Dermis blood vessel endothelial cell (primary cell): ENCODE results near the gene PODN. TPM values are rescaled to one million over a fixed set of nuclear protein-coding genes. Genes with fewer than 3 reads are reported as not detected.

Experiments
- DNase-seq: peaks from one replicate; pipeline ENCODE4 v3.0.0; 2010
- total RNA-seq: library from RNA; depleted of rRNA; stranded (reverse); fragments of >200 nt; gene quantifications from 2 replicates; pipeline ENCODE4 v1.2.3, GENCODE V29; 2014

The PODN gene
- total RNA-seq, 1 donor from 2014 or later = not detected

GRCh38 chr1:53057127-53057526 lies 4.9 kb upstream of the PODN start:
- DNase-seq = no peak

- DNase-seq = no peak
Observed at GRCh38 chr1:53060579-53060978, 1.4 kb upstream of the PODN start.

GRCh38 chr1:53061123-53061858 lies 722 bp upstream of the PODN start:
- DNase-seq = no peak

- DNase-seq = no peak
Observed at GRCh38 chr1:53062708-53063591, 937 bp downstream of the PODN start.

GRCh38 chr1:53063744-53064515 lies 1.9 kb downstream of the PODN start:
- DNase-seq = no peak

DNA sequence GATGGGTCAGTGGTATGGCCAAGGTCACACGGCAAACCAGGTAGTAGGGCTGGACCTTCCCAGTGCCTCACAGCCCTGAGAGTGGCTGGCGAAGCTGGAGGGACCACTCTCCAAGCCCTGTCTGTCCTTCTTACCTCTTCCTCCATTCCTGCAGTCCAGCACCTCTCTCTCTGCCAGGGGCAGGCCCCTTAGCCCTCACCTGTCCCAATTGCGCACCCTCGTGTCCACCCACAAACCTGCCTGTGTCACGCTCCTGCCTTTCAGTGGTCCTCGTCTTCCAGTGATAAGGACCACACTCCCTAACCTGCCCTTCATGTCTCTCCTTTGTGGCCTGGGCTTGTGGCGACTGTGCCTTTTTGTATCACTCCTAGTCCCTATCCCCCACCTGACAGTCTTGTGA lies 3.4 kb downstream of the PODN start:
- no peak for DNase-seq

DNA sequence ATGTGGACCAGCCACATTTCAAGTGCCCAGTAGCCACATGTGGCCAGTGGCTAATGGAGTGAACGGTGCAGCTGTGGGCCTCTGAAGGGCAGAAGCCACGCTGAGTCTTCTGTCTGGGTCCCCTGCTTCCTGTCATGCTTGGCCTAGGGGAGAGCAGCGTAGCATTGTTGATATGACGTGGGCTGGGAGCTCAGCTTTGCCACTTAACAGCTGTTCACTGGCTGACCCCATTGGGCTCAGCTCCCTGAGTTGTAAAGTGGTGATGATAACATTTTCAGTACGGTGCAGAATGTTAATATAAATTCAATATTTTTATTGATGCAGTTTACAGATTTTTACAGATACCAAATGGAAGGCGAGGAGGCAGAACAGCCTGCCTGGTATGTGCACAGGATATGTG lies 4.5 kb downstream of the PODN start:
- DNase-seq = no peak

- DNase-seq = no peak
Observed at GRCh38 chr1:53066891-53067738, 5.1 kb downstream of the PODN start.

GRCh38 chr1:53067886-53068285 lies 5.9 kb downstream of the PODN start:
- DNase-seq = no peak

DNA sequence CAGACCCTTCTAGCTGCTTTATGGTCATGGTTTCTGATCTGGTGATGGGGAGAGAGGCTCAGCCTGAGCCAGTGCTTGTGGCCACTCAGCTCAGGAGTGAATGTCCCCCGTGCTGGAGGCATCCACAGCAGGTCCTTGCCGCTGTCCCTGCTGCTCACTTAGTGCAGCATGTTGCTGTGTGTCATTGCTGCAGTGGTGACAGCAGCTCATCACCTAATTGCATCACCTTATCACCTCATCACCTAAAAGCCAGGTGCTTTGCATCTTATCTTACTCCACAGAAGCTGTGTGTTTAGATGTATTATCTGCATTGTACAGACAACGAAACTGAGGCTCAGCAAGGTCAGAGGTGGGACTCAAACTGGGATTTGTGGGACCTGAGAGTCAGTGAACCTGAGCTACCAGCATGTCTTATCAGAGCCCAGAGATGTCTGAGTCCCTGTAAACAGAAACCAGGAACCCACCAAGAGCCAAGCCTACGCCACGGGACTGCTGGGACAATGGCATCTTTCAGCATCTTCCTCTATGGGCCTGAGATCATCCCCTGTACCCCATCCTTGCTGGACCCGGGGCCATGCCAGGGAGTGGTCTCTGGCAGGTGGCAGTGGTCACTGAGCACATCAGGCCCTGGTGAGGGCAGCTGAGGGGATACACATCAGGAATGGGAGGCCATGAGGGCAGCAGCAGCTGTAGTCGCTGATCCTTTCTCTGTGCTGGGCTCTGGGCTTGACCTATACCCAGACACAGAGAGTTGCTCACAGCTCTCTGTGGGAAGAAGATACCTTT lies 6.5 kb downstream of the PODN start:
- DNase-seq = no peak

- DNase-seq = no peak
Observed at GRCh38 chr1:53069265-53069662, 7.3 kb downstream of the PODN start.

GRCh38 chr1:53069663-53070327 lies 7.8 kb downstream of the PODN start:
- DNase-seq = no peak

- no peak for DNase-seq
Observed at GRCh38 chr1:53070621-53071020, 8.6 kb downstream of the PODN start.

GRCh38 chr1:53071167-53071865 lies 9.3 kb downstream of the PODN start:
- no peak for DNase-seq

GRCh38 chr1:53071915-53072314 lies 9.9 kb downstream of the PODN start:
- DNase-seq = no peak

DNA sequence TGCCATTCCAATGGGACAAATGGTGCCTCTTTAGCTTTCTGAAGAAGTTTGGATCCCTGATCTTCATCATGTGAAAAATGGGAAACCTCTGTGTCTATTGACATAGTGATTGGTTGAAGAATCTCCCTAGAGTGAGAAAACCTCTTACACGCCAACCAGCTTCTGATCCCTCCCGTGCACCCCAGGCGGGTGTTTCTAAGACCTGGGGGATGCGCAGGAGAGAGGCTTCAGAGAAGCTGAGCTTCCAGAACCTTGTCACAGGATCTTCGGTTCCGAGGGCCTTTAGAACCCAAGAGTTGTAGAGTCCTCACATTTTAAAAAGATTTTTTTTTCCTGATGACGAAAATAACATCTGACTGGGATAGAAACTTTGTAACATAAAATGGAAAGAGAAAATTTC lies 11.3 kb downstream of the PODN start:
- no peak for DNase-seq

DNA sequence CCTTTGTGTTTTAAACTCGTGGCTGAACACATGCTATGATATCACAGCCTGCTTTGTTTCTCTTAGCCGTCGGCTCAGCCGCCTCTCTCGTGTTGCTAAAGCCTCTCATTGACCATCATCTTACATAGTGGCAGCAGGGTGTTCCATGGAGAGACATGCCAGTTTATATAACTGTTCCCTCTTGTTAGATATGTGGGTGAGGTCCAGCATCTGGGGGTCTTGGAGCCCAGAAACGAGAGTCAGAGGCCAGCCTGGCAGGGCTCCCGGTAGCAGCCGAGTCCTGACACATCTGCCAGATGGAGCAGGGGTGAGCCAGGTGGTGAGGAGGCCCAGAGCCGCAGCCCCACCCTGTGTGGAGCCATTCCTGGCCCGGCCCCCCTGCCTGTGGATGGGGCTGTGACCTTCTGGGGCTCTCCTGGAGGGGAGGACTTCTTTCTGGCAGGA lies 11.9 kb downstream of the PODN start:
- no peak for DNase-seq

DNA sequence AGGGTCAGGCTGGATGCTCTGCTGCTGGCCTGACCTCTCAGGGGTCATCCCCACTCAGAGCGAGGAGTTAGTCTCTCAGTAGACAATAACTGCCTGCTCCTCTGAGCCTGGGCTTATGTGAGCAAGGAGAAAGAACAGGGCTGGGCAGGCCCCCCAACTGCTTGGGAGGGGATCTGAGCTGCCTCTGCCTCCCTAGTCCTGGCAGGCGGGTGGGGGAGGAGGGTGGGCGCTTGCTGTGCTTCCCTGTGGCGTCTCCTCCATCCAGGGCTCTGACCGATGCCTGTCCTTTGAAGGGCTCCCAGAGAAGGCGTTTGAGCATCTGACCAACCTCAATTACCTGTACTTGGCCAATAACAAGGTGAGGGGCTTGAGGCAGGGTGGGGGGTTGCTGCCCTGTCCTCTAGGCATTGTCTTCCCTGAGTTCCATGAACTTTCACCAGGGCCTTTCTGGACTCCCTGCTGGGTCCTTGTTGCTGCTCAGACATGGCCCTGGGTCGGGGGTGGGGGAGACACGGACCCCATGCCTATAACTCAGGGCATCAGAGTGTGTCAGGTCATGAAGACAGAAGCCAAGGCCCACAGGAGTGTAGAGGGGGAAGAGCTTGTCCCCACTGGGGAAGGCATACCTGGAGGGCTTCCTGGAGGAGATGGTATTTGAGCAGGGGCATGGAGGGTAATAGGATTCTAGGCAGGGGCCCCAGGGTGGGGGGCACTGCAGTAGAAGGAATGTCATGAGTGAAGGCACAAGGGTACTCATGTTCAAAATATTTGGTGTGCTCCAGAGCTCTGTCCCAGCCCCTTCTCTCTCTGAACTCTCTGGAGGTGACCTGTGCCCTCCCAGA lies 12.5 kb downstream of the PODN start:
- DNase-seq = no peak

GRCh38 chr1:53075206-53075605 lies 13.2 kb downstream of the PODN start:
- DNase-seq = no peak
